Germinal center (tissue), 1 donor: Measurements from ENCODE around the gene ENOX1.
A peak's percentile ranks its signal among the peaks of the same experiment; 100 is the strongest.

Experiments
- DNase-seq: peaks from one replicate; pipeline ENCODE4 v3.0.0; 2012; ENCODE audit warnings: mixed read lengths, low spot score

ENOX1 gene

DNA sequence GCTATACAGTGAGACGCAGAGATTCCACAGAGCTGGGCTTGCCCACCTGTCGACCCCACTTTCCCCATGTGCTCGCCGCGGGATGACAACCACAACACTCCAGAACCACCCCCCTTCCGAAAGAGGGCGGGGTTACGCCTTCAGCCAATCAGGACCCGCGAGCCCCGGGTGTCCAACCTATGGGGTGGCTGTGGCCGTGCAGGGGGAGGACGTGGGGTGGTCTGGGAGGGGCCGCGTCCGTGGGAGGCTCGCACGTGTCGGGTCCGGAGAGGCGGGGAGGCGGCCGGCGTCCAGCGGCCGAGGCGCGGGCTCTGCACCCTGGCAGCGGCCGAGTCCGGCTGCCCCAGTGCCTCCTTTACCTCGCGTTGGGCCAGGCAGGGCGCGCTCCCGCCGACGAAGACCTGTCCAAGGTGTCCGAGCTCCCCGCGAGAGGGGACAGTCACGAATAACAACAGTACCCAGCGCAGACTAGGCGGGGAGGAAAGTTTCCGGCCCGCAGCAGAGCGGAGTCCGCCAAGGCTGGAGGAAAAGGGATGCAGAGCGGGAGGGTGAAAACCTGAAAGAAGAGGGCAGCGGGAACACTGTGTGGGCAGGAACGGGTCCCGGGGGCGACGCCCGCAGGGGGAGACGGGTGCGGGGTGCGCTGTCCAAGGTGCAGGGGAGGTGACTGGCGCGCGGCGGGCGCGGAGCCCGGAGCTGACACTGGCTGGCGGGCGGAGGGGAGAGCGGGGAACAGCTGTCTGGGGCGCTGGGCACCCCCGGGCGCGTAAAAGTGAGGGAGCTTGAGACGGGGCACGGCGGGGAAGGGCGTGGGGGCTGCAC is 911 bp downstream of the ENOX1 start:
- peak; percentile 39 for DNase-seq

DNA sequence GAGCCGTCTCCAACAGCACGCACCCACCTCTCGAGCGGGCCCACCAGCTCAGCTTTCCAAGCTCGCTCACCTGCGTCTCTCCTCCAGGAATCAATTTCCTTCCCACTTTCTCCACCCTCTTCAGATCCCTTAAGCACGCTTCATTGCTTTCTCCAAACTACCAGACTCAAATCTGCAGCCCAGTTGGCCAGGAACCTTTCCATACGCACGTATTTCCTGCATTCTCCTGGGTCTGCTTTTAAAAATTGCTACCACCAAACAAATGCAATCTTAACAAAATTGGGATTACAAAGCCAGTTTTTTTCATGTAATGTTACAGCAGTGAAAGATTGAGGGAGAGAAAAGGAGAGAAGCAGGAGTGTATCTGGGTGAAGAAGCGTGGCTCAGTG is 1.5 kb downstream of the ENOX1 start:
- no peak for DNase-seq

DNA sequence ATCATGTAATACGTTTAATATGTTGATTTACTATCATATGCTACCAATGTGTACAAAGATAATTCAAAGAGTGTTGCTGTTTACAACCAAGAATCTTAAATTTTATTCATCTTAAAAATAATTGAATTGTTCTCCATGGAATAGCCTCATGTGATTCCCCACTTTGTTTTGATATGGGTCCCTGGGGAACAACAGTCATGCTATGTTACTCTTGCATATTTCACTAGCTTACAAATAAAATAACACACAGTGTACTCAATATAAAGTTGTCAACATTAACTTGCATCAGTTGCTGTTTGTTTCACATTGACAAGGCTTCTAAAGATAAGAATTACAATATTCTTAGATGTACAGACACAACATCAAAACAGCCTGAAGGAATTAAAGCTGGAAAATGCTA is 2.3 kb downstream of the ENOX1 start:
- DNase-seq, result no peak

DNA sequence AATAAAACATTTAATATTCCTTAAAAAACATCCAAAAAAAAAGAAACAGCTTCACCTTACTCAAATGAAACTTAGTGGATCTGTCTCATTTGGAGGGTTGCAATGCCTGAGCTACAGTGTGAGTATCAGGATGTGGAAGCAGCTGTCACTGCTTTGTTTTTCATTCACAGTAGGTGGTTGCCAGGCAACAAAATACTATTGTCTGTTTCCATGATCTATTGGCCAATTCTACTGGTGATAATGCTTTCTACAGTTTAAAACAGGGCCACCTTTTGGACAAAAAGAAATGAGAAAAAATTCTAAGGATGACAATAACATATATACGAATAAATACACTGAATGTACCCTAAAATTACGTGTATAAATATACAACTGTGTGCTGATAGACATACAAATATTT is 3.0 kb downstream of the ENOX1 start:
- no peak for DNase-seq

DNA sequence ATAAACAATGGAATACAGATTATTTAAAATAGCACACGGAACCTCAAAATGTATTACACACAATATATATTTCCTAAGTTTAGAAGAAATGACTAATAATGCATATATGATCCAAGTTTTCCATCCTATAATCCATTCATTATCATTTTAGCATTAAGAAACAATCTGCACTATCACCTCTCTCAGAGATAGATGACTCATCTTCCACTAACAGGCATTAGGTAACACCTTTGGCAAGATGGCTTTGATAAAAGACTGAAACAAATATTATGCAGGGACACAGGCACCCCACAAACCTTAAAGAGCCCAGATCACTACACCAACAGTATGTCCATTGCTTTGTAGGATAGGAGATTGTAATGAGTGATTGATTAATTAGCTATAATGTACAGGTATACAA is 4.1 kb downstream of the ENOX1 start:
- DNase-seq, result no peak

DNA sequence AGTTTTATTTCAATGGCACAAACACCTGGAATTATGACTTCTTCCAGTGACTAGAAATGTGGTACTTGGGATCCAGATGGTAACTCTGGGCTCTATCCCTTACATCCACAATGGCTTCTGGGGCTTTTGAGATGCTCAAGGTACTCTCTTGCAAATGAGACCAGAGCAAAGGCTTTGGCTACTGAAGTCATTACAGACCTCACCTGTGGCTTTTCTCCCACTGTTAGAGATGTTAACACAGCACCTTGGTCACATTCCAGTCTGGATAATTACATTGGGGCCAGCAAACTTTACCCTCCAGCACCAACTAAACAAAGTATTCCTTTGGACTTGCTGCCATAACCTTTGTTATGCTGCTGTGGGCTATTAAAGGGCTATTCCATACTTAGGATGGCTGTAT is 6.1 kb downstream of the ENOX1 start:
- no peak for DNase-seq

DNA sequence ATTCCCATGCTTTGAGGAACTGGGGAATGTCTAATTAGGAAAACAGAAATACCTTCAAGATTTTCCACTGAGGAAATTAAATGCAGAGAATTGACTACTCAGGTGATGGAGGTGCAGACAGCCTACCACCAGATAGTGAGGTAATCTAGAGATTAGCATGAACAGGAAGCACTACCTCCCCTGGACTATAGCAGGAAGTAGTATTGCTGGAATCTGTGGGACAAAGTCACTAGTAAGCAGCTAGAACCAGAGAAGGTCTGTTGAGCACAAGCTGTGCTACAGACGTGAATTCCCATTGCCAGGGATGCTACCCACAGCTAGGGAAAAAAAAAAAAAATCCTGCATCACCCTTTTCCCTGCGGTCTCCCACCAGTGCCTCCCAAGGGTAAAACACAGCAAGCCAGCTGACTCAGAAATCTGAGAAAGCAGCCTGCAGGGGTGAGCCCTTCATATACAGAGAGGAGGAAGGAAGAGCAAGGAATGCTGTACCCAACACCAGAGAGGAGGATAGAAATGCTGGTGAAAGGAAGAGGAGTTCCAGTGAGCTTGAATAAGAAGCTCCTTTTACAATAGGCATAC is 10.2 kb downstream of the ENOX1 start:
- DNase-seq, result no peak

DNA sequence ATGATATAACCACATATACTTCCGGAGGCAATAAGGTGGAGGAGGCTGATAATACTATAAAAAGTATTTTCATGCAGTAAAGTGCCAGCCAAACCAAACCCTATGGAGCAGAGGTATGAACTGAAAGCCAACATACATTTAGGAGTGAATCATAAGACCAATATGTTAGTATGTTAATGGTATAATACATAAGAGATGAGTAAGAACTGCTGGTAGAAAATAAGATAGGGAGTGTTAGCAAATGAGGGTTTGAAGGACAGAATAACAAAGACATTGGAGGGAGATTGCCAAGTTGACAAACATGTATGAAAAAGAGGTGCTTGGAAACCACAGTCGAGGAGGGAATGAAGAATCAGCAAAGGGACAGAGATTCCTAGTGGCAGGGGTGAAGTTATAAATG is 10.8 kb downstream of the ENOX1 start:
- no peak for DNase-seq

DNA sequence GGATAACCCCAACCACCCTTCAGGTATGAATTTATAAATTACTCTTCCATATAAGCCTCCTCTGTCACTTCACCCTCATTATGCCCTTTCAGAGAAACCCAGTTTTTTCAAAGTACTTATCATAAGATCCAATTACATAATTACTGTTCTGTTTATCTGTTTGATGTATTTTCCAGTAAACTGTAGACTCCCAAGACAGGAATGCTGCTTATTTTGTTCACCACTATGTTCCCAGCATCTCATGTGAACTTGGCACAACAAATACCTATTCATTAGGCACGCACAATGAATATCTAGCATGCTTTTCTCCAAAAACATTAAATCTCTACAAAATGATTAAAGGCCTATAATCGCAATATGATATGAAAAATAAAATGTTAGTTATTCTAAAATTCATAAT is 13.2 kb downstream of the ENOX1 start:
- no peak for DNase-seq

DNA sequence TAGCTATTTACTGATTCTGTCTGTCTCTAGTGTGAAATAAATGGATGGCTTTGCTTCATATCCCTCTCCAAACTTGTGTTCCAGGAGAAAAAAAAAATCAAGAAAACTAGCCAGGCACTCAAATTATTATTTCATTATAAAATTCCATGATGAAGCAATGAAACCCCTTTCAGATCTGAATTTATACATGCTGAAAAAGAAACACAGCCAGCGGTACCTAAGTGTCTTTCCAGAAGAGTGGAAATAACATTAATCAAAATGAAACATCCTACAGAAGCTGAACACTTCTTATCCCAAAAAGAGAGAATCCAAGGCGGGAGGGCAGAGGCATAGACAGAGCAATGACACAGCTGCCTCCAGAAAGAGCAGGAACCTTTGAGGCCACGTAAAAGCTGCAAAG is 15.9 kb downstream of the ENOX1 start:
- no peak for DNase-seq

DNA sequence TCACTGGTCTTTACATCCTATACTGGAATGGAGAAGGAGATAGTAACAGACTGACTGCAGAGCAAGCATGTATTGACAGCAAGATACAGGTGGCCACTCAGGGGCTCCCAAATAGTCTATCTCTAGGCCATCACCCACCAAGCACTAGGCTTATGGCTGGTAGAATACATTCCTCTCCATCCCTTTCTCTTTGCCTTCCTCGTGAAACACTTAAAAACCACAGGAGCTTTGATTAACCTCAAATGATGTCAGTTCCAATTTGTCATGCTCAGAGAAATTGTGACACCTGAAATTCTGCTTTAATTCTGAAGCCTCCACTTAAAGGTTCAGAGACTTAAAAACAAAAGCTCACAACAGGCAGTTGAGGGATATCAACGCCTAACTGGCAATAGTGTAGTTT is 17.2 kb downstream of the ENOX1 start:
- DNase-seq, result no peak

DNA sequence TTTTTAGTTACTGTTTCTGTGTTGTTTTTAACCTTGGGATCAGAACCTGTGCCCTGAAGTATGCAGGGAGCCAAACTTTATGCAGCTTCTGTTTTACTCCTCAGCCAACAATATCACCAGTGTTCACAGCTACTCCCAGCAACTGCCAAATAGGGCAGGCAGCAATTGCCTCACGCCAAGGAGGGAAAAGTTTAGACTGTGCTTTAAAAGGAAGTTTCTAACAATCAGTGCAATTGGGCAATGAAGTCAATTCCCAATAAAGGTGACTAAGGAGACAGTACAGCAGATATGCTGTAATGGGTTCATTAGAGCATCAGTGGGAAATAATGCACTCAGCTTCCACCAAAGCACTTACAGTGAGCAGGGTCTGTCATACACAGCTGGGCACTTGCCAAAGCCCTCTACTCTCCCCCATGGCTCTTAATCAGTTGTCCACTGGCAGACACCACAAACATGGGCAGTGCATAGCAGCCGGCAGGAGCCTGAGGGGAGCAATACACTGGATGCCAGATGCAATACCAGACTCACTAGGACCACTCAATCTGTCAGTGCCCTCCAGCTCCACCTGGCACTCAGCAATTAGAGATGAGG is 19.3 kb downstream of the ENOX1 start:
- DNase-seq, result no peak

DNA sequence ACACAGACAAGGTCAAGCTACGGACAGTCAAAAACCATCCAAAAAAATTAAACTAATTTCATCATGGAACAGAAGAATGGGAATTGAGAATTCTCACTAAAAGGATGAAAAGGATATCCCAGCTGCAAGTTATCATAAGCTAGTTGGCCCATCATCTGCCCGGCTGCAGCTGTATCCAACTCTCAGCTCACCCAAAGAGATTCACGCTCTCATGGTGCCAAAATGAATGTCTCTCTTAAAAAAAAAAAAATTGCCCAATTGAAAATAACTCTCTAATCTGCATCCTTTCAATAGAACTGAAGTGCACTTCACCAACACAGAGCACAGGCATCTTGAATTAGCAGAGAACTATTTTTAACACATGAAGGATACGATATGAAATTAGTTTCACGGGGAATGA is 20.0 kb downstream of the ENOX1 start:
- DNase-seq, result no peak

DNA sequence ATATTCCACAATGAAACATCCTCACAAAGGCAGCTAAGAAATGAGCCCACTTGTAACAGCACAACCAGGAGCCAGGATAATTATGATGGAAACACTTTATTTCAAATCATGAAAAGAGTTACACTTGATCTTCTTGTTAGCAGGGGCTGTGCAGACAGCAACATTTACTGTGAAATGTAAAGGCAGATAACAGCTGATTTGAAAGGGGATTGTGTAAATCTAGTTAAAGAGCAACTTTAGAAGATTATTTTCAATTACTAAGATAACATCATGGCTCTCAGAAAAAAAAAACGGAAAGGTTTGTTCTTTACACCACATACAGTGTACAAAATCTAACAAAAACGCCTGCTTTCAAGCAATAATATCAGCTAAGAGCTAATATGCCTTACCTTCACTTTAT is 22.4 kb downstream of the ENOX1 start:
- DNase-seq, result no peak

DNA sequence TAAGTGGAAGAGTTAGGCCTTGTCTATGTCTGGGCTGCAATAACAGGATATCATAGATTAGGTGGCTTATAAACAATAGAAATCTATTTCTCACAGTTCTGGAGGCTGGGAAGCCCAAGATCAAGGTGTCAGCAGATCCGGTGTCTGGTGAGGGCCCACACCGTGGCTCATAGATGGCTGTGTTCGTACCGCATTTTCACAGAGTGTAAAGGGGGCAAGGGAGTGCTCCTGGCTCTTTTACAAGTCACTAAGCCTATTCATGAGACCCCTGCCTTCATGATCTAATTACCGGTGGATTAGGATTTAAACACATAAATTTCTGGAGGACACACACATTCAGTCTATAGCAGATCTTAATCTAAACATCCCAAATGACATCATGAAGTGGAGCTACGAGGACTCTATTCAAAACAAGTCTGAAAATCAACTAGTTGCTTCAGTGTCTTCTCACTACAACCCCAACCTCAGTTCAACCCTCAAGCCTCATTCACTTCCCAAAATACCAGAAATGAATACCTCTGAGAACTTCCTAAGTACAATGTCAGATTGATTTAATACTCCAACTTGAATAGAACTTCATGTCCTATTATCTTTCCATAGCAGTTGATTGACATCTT is 23.5 kb downstream of the ENOX1 start:
- DNase-seq, result no peak

DNA sequence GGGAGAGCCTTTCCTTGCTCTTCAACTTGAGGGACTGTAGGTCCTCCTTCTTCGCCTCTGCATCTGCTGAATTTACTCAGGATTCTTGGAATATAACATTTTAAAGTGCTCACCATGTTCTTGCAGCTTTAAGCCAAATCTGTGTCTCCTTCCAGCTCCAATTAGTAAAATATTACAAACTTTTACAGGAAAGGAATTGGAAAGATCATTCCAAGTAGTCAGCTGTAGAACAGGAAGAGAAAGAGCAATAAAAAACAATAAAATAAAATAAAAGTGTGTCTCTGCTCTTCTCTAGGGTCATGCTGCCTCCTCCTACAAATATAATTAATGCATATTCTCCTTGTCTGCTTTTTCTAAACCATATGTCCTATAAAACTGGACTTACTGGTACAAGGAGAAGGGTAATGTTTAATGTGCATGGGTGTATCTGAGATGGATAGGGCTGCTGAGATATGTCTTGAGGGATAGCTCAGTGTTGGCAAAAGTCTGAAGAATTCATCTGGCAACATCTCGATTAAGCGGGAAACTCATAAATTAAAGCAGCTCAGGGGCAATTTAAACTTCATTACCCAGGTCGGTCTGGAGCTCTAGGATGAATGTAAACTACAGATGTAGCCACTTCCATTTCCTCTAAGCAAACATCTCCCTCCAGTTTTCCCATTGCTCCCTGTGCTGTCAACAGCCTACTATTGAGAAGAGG is 25.0 kb downstream of the ENOX1 start:
- DNase-seq, result no peak

DNA sequence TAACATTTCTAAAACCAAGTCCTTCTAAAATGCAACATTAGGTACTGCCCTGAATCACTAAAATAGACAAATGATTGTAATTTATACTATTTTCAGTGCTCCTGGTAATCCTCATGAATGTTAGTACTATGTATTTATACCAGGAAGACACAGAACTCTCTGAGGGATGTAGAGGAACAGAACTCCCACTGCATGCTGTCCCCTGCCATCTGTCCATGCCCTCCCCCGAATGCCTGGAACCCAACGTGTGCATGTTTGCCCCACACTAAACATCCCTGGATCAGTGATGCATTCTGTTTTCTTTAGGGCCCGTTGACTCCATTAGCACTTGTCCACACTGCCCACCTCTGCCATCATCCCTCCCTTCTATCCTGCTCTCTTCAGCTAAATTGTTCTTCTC is 26.5 kb downstream of the ENOX1 start:
- DNase-seq, result no peak

DNA sequence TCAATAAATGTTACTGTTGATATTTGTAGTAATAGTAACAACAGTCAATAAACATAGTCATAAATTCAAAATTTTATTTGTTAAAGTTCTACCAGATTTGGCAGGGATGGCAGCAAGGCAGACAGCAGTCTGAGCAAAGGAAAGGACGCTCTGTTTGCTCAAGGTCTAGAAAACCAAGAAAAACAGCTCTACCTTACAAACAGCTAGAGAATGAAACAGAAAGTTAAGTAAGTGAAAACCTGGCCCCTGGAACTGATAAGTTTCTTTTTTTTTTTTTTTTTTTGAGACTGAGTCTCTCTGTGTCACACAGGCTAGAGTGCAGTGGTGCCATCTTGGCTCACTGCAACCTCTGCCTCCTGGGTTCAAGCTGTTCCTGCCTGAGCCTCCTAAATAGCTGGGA is 27.9 kb downstream of the ENOX1 start:
- no peak for DNase-seq

DNA sequence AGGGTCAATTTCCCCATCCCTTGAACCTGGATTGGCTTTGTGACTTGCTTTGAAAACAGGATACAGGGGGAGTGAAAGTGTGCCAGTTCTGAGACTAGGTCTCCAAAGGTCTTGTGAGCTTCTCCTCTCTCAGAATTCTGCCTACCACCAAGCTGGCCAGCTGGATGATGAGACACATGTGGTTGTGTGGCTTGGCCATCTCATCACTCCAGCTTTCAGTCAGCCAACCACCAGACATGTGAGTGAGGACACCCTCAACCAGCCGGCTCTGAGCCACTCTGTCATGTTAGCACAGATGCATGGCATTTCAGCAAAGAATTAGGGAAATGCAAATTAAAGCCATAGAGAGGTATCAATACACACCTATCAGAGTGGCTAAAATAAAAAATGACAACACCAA is 29.5 kb downstream of the ENOX1 start:
- no peak for DNase-seq

DNA sequence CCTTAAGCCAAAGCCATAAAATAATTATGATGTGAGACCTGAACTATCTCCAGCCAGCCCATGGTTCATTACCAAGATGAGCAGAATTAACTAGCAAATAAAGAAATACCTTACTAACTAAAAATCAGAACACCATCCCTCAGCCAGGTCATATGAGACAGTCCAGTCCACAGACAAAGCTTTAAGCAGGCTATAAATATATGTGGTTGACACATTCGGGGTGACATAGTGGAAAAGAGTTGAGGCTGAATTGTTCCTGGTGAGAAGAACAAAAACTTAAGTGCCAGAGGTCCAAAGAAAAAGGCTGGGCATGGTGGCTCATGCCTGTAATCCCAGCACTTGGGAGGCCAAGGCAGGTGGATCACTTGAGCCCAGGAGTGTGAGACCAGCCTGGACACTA is 30.9 kb downstream of the ENOX1 start:
- DNase-seq, result no peak

DNA sequence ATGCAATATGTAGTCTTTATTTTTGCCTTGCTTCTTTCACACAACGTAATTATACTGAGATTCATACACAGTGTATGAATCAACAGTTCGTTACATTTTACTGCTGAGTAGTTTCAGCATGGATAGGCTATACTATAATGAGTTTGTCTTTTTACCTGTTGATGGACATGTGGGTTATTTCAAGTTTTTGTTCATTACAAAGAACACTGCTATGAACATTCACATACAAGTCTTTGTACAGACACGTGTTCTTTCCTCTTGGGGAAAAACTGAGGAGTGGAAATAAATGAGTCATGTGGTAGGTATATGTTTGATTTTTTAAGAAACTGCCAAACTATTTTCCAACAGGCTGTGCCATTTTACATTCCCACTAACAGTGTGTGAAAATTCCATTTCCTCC is 35.1 kb downstream of the ENOX1 start:
- DNase-seq, result no peak

DNA sequence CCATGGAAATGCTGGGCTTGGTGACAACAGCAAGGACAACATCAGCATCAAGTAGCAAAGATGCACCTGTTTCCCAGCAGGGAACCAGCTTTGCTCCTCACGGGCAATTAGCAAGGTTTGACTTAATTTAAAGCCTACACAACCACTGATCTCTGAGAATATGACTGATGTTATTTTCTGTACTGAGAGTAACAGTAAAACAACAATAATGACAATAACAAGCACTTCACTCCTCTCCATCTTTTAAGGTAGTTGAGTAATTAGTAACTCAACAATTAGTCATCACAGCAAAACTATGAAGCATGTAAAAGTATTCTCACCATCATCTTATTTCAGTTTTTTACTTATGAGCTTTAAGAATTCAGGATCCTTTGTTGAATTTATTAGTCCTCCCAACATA is 37.3 kb downstream of the ENOX1 start:
- DNase-seq, result no peak
